ENCODE measurements around the gene TREX2.

TREX2 gene

GRCh38 chrX:153433161-153433680 is 12.6 kb downstream of the TREX2 start:
- no peak for FAIRE-seq

- FAIRE-seq = no peak
Observed at GRCh38 chrX:153430796-153431195, 15.1 kb downstream of the TREX2 start.

- no peak for FAIRE-seq
Observed at GRCh38 chrX:153426204-153426603, 19.7 kb downstream of the TREX2 start.

- FAIRE-seq = no peak
Observed at GRCh38 chrX:153423652-153424051, 22.2 kb downstream of the TREX2 start.

GRCh38 chrX:153421856-153422255 is 24.0 kb downstream of the TREX2 start:
- no peak for FAIRE-seq

- FAIRE-seq = no peak
Observed at GRCh38 chrX:153420851-153421599, 24.8 kb downstream of the TREX2 start.

GRCh38 chrX:153417637-153418036 is 28.2 kb downstream of the TREX2 start:
- no peak for FAIRE-seq

- FAIRE-seq = no peak
Observed at GRCh38 chrX:153416781-153417450, 28.9 kb downstream of the TREX2 start.

- FAIRE-seq = no peak
Observed at GRCh38 chrX:153414856-153415510, 30.9 kb downstream of the TREX2 start.

GRCh38 chrX:153413731-153414130 is 32.1 kb downstream of the TREX2 start:
- FAIRE-seq = no peak

- no peak for FAIRE-seq
Observed at GRCh38 chrX:153412746-153413720, 32.8 kb downstream of the TREX2 start.

- peak; percentile 13 for FAIRE-seq
Observed at GRCh38 chrX:153411988-153412574, 33.8 kb downstream of the TREX2 start.

- FAIRE-seq = no peak
Observed at GRCh38 chrX:153411255-153411987, 34.4 kb downstream of the TREX2 start, which contains the start of gene ZFP92. Gene ZFP92, plus strand, starts transcription at chrX:153411472. Its CDS starts 6,851 bp downstream, at chrX:153418323.

GRCh38 chrX:153410888-153411254 is 35.0 kb downstream of the TREX2 start:
- FAIRE-seq = no peak

- FAIRE-seq = no peak
Observed at GRCh38 chrX:153410373-153410772, 35.5 kb downstream of the TREX2 start.

GRCh38 chrX:153409414-153410101 is 36.3 kb downstream of the TREX2 start:
- FAIRE-seq = no peak

- no peak for FAIRE-seq
Observed at GRCh38 chrX:153408871-153409351, 36.9 kb downstream of the TREX2 start.

GRCh38 chrX:153408221-153408721 is 37.6 kb downstream of the TREX2 start:
- FAIRE-seq = no peak

- no peak for FAIRE-seq
Observed at GRCh38 chrX:153407736-153408135, 38.1 kb downstream of the TREX2 start.

- no peak for FAIRE-seq
Observed at GRCh38 chrX:153406903-153407302, 39.0 kb downstream of the TREX2 start.
